ENCODE results near the gene JAG1. TPM values are rescaled to one million over a fixed set of nuclear protein-coding genes. Genes with fewer than 3 reads are reported as not detected.

Gene JAG1
- total and polyA plus RNA-seq, 12 donors, result 6.8 to 22.0 (median 13.3) TPM

DNA sequence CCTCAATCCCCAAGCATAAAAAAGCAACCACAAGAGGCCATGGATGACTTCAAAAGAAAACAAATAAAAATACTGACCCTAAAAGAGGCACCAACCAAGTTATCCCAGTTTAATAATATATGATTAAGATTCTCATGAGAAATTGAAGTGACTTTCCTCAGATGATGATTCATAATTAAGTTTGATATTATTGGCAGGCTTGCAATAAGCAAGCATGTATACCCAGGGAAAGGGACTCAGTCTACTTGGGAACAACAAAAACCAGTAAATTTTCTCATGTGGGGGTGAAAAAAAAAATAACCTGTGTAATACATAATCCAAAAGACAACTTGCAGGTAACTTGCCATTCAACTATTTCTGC lies 19.6 kb downstream of the JAG1 start:
- Histone ChIP-seq H3K9me3 (replicated peaks in 1 of 3) (no peaks in the 10 kb centered on the region), H3K4me1 (replicated peaks in 1 of 2) (peaks cover 0 to 6% of the 10 kb centered on the region in 2 donors), H3K36me3 (replicated peaks in 1 of 2) (peaks cover 0 to 13% of the 10 kb centered on the region in 2 donors), H3K27me3 (no peaks in the 10 kb centered on the region), H3K4me3 (no peak overlapping the region), H3K27ac (no peak overlapping the region)
- intact Hi-C loops (cut with DNase I), result no loop called here
- DNase-seq, result no peak
- TF ChIP-seq, protein P1, sequence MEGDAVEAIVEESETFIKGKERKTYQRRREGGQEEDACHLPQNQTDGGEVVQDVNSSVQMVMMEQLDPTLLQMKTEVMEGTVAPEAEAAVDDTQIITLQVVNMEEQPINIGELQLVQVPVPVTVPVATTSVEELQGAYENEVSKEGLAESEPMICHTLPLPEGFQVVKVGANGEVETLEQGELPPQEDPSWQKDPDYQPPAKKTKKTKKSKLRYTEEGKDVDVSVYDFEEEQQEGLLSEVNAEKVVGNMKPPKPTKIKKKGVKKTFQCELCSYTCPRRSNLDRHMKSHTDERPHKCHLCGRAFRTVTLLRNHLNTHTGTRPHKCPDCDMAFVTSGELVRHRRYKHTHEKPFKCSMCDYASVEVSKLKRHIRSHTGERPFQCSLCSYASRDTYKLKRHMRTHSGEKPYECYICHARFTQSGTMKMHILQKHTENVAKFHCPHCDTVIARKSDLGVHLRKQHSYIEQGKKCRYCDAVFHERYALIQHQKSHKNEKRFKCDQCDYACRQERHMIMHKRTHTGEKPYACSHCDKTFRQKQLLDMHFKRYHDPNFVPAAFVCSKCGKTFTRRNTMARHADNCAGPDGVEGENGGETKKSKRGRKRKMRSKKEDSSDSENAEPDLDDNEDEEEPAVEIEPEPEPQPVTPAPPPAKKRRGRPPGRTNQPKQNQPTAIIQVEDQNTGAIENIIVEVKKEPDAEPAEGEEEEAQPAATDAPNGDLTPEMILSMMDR (IDR thresholded peaks at IDR 0.05), result no peak
- no peak for TF ChIP-seq POLR2A (IDR thresholded peaks at IDR 0.05)

- Histone ChIP-seq H3K4me3 (no peak overlapping the region), H3K27ac (peak overlapping the region in 1 of 5 donors; percentile 66), H3K36me3 (replicated peaks in 1 of 2) (peaks cover 0 to 18% of the 10 kb centered on the region in 2 donors), H3K4me1 (replicated peaks in 1 of 2) (peaks cover 0 to 3% of the 10 kb centered on the region in 2 donors), H3K27me3 (no peaks in the 10 kb centered on the region), H3K9me3 (replicated peaks in 1 of 3) (no peaks in the 10 kb centered on the region)
- intact Hi-C loops (cut with DNase I), result no loop called here
- TF ChIP-seq, protein P1 (IDR thresholded peaks at IDR 0.05), result no peak
- TF ChIP-seq POLR2A (IDR thresholded peaks at IDR 0.05), result no peak
- WGBS, 4 donors, result 61 to 82% (median 65%) methylated on average over 13 of the region's 13 CpGs
- no peak for DNase-seq
Measured at GRCh38 chr20:10653599-10654249, 20.1 kb downstream of the JAG1 start.

- Histone ChIP-seq H3K9me3 (replicated peaks in 1 of 3) (no peaks in the 10 kb centered on the region), H3K27me3 (no peaks in the 10 kb centered on the region), H3K4me3 (no peak overlapping the region), H3K27ac (peak overlapping the region in 2 of 5 donors; percentile 47 to 66), H3K36me3 (replicated peaks in 1 of 2) (peaks cover 0 to 28% of the 10 kb centered on the region in 2 donors), H3K4me1 (replicated peaks in 1 of 2) (peaks cover 0 to 3% of the 10 kb centered on the region in 2 donors)
- WGBS, 4 donors, result 55 to 76% (median 67%) methylated on average over 9 of the region's 9 CpGs
- TF ChIP-seq POLR2A (IDR thresholded peaks at IDR 0.05), result no peak
- TF ChIP-seq, protein P1 (IDR thresholded peaks at IDR 0.05), result no peak
- DNase-seq, result no peak
- intact Hi-C loops (cut with DNase I), result no loop called here
Measured at GRCh38 chr20:10652660-10653261, 21.0 kb downstream of the JAG1 start.

- Histone ChIP-seq H3K9me3 (replicated peaks in 1 of 3) (no peaks in the 10 kb centered on the region), H3K4me3 (no peak overlapping the region), H3K27me3 (no peaks in the 10 kb centered on the region), H3K27ac (peak overlapping the region in 2 of 5 donors; percentile 47 to 66), H3K4me1 (replicated peaks in 1 of 2) (peaks cover 0 to 3% of the 10 kb centered on the region in 2 donors), H3K36me3 (replicated peaks in 1 of 2) (peaks cover 0 to 33% of the 10 kb centered on the region in 2 donors)
- TF ChIP-seq, protein P1 (IDR thresholded peaks at IDR 0.05), result no peak
- intact Hi-C loops (cut with DNase I), result no loop called here
- WGBS, 4 donors, result 82 to 92% (median 92%) methylated on average over 5 to 9 of the region's 9 CpGs
- DNase-seq, result no peak
Measured at GRCh38 chr20:10652185-10652584, 21.6 kb downstream of the JAG1 start.
